Stimulated activated CD4-positive, alpha-beta T cell treated with anti-CD3 and anti-CD28 coated beads, Interleukin-12 subunit alpha, Interleukin-12 subunit beta, amount 100 ng/mL, for 4 hours (primary cell): Measurements from ENCODE around the gene NUP88.

ENCODE experiments used
- DNase-seq: peaks from one replicate; pipeline ENCODE4 v3.0.0-alpha.2; 2020

The NUP88 gene

DNA sequence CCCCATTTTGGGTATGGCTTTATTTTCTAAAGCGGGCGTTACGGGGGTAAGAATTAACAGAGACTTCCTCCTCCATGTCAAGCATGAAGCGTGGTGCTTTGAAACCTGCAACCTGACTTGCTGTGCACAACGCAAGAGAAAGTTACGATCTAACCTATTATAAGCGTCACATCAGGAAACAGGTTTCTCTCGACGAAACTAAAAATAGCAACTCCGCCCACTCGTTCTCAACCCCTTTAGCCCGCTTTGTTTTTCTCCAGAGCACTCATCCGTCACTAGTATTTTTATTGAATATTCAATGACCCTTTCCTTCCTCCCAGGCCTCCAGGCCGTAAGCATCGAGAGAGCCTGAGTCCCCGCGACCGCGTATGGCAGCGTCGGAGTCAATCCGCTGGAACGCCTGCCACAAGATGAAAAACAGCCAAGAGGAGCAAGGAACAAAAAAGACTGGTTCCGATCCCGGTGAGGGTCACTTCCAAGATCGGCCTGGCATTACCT, 555 bp downstream of the NUP88 start:
- peak; percentile 45 for DNase-seq

DNA sequence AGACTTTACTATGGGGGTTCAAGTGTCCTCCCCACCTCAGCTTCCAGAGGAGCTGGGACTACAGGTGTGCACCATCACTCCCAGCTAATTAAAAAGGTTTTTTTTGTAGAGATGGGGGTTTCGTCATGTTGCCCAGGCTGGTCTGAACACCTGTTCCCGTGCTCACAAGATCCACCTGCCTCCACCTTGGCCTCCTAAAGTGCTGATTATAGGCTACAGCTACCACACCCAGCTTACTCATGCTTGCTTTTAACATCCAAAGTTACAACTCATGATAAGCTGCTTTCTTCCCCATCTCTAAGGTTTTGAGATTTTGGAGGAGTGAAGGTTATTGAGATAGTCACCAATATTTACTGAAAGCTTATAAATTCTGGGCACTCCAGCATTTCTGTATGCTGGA, 2.6 kb downstream of the NUP88 start:
- DNase-seq, result no peak

- no peak for DNase-seq
These were observed 5.8 kb downstream of the NUP88 start for GRCh38 chr17:5413682-5414081.

GRCh38 chr17:5410594-5411272, 8.7 kb downstream of the NUP88 start:
- no peak for DNase-seq

GRCh38 chr17:5408186-5408585, 11.3 kb downstream of the NUP88 start:
- no peak for DNase-seq

DNA sequence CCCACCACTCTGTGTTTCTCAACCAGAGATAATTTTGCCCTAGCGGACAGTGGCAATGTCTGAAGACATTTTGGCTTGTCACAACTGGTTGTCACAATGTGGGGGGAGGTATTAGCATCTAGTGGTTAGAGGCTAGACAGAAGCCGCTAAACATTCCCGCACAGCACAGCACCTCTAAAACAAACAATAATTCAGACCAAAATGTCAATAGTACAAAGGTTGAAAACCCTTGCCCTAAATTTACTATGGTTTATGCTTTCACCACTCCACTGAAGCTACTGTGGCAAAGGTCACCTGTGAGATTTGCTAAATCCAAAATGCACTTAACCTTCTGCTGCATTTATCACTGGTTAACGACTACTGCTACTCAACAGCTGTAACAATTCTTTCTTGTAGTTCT, 14.1 kb downstream of the NUP88 start:
- DNase-seq, result no peak

DNA sequence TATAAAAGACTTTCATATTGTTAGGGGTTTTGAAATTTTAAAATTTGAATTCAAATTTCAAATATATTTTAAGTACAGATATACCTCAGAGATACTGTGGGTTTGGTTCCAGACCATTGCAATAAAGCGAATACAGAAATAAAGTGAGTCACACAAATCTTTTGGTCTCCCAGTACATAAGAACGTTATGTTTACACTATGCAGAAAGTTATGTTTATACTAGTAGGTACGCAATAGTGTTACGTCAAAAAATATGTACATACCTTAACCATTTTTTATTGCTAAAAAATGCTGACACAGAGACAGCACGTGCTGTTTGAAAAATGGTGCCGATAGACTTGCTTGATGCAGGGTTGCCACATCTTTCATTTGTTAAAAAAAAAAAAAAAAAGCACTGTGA, 19.7 kb downstream of the NUP88 start:
- no peak for DNase-seq

GRCh38 chr17:5396612-5397011, 22.9 kb downstream of the NUP88 start:
- no peak for DNase-seq

DNA sequence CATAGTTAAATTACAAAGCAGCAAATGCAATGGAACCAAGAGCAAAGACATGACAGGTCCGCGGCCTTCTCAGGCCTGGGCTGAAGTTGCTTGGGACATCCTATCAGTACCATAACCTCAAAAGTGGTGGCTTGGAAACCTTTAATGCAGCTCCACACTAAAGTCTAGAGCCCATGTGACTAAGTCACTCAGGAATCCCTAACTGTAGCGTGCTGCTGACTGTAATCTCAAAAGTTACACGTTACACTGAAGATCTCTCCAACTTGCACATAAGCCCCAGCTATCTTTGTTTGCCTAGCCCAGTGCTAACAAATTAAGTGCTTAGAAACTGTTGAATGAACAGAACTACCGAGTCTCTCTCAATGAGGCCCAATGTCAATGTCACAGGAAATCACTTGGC, 27.8 kb downstream of the NUP88 start:
- no peak for DNase-seq

GRCh38 chr17:5381542-5381941, 37.9 kb downstream of the NUP88 start:
- DNase-seq, result no peak

DNA sequence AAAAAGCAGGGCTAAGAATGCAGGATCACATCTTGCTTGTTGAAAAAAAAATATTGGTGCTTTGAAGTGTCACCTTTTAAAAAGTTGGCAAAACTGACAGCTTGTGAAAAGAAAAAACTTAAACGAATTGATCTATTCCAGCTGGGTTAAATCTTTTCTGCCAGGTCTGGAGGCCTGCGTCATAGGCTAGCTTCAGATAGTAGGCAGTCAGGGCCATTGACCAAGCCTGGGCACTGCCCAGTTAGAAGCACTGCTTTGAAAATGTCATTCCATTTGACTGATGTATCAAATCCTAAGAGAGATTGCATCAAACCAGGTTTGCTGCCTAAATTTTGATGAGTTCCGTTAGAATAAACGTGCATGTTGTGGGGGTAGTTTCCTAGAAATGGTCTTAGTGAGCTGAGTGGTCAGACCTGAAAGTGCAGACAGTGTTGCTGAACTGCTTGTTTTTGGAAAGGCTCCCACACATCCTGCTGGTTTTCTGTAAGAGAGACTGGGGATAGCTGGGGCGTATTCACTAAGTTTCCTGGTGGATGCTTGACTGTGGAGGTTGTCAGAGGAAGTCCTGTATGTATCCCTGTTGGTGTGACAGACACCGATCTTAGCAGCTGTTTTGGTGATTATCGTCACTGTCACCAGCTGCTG, 38.8 kb downstream of the NUP88 start:
- DNase-seq, result no peak

- no peak for DNase-seq
These were observed 39.9 kb downstream of the NUP88 start for GRCh38 chr17:5379351-5380107.

GRCh38 chr17:5378566-5379207, 40.8 kb downstream of the NUP88 start:
- no peak for DNase-seq

GRCh38 chr17:5373112-5373511, 46.4 kb downstream of the NUP88 start:
- no peak for DNase-seq

DNA sequence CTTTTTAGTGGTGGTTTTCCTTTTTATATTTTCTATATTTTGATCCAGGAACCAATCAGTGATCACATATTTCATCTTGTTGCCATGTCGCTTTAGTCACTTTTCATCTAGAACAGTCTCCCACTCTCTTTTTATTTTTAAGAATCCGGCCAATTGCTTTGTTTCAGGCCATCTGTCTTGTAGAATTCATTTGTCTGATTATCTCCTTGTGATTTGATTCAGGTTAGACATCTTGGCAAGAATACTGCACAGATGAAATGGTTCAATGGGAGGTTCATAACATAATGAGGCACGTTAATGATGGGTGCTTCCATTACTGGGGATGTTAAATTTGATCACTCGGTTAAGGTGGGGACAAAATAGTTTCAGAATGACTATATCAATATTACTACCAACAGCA, 49.1 kb downstream of the NUP88 start:
- no peak for DNase-seq

- DNase-seq, result no peak
These were observed 53.6 kb downstream of the NUP88 start for GRCh38 chr17:5365831-5366230.

- no peak for DNase-seq
These were observed 54.8 kb downstream of the NUP88 start for GRCh38 chr17:5364696-5365095.

DNA sequence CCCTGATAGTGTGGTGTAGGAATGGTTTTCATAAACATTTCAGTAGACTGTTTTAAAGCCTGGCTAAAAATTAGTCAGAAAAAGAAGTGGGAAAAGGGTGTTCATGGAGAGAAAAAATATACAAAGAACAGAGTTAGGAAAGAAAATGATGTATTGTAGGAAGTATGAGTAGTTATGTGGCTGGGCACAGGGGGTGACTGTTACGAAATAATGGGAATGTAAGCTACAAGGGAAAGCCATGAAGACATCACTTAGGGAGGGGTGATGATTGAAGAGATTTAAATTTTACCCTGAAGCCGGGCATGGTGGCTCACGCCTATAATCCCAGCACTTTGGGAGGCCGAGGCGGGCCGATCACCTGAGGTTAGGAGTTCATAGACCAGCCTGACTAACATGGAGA, 55.3 kb downstream of the NUP88 start:
- DNase-seq, result no peak

DNA sequence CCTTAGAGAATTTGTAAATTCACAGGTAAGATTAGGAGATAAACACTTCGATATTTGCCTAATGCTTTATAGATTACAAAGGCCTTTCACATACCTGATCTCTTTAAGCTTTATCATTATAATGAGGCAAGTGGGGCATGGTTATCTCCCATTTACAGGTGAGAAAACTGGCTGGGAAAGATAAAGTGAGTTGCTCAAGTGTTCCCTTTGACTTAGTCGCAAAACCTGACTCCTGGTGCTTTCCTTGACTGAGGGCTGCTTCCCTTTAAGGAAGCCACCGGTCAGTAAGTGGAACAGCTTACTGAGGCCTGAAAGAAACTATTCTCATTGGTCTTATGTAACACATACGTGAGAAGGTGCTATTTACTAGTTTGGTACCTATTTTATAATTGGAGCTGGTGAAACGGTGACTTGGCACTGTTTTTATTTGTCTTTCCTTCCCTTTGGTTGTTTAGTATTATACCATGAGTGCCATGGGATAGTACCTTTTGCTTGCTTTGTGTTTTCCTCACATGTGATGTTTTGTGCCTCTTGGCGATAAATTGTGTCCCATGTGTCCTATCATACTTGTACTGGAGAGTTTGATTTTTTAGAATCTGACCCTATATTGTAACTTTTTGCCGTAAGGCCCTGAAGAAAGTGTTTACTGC, 57.2 kb downstream of the NUP88 start:
- no peak for DNase-seq

GRCh38 chr17:5361426-5361825, 58.0 kb downstream of the NUP88 start:
- DNase-seq, result no peak

DNA sequence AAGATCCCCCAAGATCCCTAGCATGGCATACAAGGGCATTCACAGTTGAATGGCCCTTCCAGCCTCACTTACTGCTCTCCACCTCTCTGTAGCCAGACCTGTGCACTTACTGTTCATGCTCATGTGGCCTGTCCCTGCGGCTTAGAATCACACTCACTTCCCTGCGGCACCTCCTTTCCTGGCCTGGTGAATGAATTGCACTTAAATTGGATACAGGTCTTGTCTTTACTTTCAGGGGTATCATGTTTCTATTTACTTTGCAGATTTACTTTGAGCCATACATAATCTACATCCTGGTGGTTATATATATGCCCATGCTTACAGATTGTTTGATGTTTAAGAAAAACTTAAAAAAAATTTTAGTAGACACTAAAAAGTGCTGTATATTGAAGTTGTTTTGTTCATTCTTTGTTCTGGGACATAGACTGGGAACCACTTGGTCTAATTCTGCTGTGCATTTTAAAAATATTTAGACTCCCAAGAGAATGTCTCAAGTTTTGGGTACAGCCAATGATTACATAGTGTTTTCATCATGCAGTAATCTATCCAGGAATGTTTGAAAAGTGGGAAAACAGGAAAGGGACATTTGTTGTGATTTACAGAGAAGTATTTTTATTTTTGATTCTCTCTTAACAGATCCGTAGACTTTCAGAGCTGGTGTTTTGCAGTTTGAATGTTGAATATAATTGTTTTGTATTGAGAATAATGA, 63.9 kb downstream of the NUP88 start:
- no peak for DNase-seq

- no peak for DNase-seq
These were observed 64.5 kb downstream of the NUP88 start for GRCh38 chr17:5354886-5355415.
